ENCODE results near the gene TRIM73. TPM values are rescaled to one million over a fixed set of nuclear protein-coding genes. Genes with fewer than 3 reads are reported as not detected.
"Not testable (repeated sequence)": the region's sequence is repeated elsewhere in the genome, so short reads cannot be mapped to it uniquely, and the experiment has no call there.

The TRIM73 gene
- 0.15 TPM in 1 of 2 replicates, not detected in the other for total RNA-seq (2014; rRNA removed; shearing (Covaris generic))

DNA sequence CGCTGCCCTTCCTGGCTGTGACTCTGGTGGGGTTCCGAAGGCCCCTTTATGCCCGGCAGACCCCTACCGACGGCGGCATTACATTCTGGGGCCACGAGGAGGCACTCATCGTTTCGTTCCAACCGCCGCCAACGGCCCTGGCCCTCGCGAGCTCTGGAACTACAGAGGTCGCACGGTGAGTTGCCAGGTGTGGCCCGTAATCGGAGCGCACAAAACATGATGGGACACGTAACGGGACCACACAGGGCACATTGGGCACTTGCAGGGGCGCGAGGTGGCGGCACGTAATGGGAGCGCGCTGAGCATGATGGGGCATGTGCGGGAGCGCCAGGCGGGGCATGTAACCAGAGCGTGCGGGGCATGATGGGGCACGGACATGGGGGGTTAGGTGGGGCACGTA is at the start of gene TRIM73:
TRIM73 (plus strand) TSS at position 301 of the 400 bp plus-strand sequence. CDS start 3,305 bp downstream, outside the sequence.
- DNase-seq (ENCODE audit: low spot score): not testable (repeated sequence)

DNA sequence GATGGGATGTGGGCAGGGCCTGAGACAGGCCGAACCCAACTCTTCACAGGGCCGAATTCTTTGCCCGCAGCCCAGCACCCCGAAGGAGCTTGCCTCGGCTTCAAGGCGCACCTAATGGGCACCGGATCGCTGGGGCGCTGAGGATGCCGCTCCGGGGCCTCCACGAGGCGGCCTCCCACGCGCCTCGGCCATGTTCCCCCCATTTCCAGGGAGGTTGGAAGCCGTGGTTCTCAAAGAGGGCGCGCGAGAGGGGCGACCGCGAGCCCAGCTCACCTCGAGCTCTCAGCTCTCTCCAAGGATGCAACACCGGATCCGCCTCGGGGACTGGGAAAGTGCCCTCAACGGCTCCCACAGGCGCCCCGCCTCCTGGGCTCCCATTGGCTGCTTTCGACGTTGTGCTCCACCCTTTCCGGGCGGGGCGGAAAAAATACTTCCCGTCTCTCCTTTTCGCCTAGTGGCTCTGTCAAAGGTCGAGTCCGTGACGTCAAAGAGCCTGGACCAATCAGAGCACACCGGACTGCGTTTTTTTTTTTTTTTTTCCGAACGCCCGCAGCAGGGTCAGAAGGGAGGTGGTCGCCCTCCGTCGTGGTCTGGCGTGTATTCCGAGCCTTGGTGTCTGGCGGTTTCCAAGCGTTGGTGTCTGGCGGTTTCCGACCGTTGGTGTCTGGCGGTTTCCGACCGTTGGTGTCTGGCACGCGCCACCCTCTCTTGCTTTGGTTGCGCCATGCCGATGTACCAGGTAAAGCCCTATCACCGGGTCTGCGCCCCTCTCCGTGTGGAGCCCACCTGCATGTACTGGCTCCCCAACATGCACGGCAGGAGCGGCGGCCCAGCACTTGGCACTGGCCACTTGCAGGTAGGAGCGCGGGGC is 36.5 kb upstream of the TRIM73 start:
- DNase-seq (ENCODE audit: low spot score): not testable (repeated sequence)

DNA sequence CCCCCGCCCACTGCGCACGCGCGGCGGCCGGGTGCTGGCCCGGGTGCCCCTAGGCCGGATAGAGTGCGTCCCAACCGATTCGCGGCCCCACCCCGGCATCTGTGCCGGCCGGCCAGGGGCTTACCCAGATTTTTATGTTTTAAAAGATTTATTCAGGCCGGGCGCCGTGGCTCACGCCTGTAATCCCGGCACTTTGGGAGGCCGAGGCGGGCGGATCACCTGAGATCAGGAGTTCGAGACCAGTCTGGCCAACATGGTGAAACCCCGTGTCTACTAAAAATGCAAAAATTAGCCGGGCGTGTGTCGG is 35.9 kb upstream of the TRIM73 start:
- DNase-seq (ENCODE audit: low spot score): not testable (repeated sequence)

DNA sequence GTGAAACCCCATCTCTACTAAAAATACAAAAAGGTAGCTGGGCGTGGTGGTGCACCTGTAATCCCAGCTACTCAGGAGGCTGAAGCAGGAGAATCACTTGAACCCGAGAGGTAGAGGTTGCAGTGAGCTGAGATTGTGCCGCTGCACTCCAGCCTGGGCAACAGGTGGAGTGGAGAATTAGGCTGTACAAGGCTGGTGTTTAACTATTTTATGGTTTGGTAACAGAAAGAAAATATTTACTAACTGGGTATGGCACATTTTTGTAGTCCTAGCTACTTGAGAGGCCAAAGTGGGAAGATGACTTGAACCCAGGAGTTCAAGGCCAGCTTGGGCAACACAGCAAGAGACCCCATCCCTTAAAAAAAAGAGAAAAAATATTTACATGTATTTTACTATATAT is 31.4 kb upstream of the TRIM73 start:
- DNase-seq (ENCODE audit: low spot score): not testable (repeated sequence)

DNA sequence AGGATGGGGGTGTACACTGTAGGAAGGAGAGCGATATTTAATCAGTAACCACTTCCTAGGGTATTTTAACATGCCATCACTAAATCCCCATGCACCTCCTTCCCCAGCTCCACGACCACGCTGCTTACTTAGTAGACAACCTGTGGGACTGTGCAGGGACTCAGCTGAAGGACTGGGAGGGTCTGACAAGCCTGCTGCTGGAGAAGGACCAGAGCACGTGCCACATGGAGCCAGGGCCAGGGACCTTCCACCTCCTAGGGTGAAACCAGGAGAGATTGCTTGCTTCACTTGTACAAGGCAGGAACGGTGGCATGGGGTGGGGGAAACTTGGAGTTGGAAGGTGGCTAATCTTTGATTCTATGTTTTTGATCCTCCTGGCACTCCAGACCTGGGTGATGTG is 28.8 kb upstream of the TRIM73 start:
- not testable (repeated sequence) for DNase-seq (ENCODE audit: low spot score)

DNA sequence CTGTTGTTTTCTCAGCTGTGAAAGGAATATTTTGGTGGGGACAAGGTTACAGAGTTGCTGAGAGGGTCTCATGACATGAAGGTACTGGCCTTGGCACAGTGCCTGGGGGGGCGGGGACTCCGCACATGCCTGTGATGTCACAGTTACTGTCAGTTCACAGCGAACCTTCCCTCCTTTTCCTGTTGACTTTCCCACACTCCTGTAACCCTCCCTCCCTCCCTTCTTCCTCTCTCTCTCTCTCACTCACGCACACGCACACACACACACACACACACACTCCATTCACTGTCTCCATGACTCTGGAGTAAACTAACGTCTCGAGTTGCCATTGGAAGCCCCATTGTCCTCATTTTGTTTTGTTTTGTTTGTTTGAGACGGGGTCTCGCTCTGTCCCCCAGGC is 28.1 kb upstream of the TRIM73 start:
- DNase-seq (ENCODE audit: low spot score): not testable (repeated sequence)

DNA sequence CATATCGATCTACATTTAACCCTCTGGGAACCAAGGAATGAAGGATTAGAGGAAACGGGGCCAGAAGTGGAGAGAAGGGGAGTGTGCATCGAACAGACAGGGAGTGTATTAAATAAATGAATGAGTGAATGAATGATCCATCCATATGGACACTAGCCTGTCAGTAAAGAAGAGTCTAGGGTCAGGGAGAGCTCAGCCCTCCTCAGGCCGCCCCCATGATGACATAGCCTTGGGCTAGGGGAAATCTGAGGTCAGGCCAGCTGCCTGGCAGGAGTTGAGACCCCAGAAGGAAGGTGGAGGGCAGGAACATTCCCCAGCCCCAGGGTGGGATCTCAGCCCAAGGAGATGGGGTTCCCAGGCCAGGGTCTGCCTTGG is 21.3 kb upstream of the TRIM73 start:
- not testable (repeated sequence) for DNase-seq (ENCODE audit: low spot score)

DNA sequence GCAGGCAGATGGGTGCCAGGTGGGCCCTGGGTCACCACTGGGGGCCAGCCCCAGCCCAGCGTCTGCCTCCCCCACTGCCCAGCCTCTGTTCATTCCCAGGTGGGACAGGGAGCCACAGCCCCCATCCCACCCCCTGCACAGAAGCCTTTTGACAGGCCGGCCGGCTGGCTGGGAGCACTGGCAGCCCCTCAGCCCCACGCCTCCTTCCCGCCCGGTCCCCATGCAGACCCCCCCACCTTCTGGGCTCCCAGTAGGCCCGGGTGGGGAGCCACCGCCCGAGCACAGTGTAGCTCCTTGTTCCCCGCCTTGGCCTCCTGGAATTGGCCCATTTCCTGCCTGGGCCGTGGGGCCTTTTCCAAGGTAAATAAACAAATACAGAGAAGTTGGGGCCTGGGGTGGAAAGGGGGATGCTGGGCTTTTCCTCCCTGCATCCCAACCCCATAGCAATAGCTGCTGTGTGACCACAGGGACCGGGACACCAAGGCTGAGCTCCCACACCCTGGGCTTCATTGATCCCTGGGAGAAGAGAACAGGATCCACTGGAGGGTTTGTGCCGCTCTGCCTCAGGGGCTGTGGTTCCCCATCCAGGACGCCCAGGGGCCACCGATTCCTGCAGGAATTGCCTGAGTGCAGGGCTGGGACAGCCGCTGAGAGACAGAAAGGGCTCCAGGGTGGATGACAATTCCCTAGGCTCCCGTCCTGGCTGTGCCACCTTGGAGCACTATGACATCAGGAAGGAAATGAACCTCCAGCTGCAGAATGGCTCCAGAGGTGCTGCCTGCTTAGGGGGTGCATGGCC is 20.7 kb upstream of the TRIM73 start:
- not testable (repeated sequence) for DNase-seq (ENCODE audit: low spot score)

DNA sequence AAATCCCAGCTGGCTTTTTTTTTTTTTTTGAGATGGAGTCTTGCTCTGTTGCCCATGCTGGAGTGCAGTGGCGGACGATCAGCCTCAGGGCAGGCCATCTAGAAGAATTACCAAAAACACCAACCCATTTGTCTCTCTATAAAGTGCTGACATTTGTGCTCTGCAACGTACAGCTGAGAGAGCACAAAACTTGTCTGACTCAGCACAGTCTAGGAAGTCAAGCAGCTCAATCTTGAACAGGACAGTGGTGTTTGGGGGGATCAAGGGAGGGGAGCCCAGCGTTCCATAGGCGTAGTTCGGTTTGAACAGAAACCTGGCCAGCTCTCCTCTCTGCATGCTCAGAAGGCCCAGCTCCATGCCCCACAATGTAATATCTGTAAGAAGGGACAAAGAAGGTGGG is 2.2 kb upstream of the TRIM73 start:
- not testable (repeated sequence) for DNase-seq (ENCODE audit: low spot score)

DNA sequence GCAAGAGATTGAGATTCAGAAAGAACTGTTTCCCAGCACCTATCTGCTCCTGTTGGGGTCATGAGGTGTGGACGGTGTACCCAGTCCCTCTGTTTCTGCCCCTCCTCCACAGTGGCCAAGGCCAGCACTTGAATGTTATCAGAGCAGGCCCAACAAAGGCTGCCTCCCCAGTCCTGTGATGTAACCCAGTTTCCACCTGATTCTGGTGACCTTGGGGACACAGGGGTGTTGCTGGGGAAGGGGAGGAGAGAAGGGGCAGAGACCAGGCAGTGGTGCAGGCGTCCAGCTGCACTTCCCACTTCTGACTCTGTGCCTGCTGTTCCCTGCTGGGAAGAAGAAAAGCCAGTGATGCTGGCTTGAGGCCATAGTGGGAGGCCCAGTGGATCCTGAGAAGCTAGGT is 2.4 kb downstream of the TRIM73 start:
- DNase-seq (ENCODE audit: low spot score): not testable (repeated sequence)

DNA sequence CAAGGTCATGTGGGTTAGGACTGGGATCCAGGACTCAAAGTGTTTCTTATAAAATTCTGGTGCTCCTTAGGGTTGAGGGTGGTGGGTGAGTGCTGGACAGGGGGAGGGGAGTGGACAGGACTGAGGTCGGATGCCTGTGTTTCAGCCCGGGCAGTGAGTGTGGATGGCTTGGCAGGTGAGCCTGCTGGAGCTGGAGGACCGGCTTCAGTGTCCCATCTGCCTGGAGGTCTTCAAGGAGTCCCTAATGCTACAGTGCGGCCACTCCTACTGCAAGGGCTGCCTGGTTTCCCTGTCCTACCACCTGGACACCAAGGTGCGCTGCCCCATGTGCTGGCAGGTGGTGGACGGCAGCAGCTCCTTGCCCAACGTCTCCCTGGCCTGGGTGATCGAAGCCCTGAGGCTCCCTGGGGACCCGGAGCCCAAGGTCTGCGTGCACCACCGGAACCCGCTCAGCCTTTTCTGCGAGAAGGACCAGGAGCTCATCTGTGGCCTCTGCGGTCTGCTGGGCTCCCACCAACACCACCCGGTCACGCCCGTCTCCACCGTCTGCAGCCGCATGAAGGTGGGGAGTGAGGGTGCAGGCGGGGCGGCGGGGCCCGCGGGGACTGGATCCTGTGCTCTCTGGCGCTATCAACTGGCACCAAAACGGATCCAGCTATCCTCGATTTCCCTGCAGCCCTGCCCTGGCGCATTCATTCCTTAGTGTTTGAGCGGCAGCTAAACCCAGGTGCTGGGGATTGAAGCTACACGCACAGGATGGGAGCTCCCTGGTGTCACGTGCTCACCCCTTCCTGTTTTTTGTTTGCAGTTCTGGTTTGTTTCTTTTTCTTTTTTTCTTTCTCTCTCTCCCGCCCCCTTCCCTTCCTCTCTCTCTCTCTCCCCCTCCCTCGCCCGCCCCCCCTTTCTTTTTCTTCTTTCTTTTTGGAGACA is 3.6 kb downstream of the TRIM73 start:
- not testable (repeated sequence) for DNase-seq (ENCODE audit: low spot score)

DNA sequence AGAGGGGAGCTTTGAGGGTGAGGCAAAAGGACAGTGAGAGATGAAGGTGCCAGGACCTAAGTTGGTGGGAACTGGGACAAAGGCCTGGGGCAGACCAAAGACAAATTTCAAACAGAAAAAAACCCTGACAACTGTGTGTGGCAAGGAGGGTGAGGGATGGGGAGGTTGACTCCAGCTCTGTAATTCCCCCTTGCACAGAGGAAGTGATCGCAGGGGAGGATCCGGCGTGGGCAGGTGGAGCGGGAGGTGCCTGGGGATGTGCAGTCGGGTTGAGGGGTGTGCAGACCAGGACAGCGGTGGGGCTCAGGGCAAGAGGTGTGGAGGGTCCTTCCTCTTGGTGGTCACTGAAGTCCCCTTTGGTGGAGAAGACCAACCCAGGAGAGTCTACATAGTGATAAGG is 5.1 kb downstream of the TRIM73 start:
- DNase-seq (ENCODE audit: low spot score): not testable (repeated sequence)

DNA sequence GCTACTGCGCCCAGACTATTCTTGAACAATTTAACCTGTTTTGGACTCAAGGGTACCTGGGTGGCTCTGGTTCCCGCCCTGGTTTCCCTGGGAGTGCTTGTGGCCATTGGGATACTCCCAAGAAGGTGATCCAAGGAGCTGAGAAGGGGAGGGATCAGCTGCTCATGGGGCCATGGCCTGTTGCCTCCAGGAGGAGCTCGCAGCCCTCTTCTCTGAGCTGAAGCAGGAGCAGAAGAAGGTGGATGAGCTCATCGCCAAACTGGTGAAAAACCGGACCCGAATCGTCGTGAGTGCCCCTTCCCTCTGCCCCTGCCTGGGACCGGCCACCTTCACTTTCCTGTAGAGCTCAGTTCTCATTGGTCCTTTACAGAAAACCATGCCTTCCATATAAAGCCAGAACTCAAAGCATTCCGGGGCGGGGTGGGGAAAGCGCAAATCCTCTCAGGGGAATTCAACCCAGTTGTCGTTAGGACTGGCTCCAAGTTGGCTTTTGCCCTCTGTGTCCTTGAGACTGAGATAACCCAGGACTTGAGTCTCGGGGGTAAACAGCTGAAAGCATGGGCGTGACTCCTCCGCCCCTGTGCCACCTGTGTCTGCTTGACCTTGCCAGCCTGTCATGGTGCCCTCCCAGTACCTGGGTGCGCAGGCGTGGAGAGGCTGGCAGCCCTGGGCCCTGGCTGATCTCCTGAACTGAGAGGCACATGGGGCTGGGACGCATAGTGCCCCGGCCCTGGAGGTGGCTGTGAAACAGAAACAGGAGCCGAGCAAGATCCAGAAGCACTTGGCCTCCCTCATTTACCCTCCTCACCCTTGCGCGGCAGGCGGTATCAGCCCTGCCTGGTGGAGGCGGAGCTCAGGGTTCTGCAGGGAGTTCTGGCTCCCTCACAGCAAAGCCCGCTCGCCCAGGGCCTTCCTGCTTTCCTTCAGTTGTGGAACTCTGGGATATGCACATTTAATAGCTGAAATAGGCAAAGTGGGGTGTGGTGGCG is 8.3 kb downstream of the TRIM73 start:
- not testable (repeated sequence) for DNase-seq (ENCODE audit: low spot score)

DNA sequence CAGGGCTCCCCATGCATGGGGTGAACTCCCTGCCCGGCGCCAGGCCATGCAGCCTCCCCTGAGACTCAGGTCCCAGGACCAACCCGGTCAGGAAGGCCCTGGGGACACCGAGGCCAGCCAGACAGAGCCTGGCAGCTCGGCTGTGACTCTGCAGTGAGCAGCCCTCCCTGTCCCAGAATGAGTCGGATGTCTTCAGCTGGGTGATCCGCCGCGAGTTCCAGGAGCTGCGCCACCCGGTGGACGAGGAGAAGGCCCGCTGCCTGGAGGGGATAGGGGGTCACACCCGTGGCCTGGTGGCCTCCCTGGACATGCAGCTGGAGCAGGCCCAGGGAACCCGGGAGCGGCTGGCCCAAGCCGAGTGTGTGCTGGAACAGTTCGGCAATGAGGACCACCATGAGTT is 9.2 kb downstream of the TRIM73 start:
- not testable (repeated sequence) for DNase-seq (ENCODE audit: low spot score)

DNA sequence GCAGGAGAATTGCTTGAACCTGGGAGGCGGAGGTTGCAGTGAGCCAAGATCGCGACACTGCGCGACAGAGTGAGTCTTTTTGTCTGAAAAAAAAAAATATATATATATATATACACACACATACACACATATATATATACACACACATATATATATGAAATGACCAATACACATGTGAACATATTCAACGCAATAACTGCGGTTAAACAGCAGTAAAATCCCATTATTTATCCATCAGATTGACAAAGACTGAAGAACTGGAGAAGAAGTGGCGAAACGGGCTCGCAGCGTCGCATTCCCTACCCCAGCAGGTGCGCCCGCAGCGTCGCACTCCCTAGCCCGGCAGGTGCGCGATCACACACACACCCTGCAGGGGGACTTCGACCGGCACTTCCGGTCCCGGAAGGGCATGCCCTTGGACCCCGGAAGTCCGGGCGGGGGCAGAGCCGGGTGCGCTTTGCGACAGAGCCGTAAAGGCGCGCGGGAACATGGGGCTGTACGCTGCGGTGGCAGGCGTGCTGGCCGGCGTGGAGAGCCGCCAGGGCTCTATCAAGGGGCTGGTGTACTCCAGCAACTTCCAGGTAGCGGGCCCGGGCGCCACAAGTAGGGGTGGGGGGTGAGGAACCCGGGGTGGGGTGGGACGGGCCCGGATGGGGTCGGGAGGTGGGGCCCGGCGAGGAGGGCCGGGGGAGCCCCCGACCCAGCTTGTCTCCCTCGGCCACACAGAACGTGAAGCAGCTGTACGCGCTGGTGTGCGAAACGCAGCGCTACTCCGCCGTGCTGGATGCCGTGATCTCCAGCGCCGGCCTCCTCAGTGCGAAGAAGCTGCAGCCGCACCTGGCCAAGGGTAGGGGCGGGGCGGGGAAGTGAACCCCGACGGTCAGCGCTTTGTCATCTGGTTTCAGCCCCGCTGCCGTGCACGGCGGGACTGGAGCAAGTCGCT is 14.7 kb downstream of the TRIM73 start:
- not testable (repeated sequence) for DNase-seq (ENCODE audit: low spot score)

DNA sequence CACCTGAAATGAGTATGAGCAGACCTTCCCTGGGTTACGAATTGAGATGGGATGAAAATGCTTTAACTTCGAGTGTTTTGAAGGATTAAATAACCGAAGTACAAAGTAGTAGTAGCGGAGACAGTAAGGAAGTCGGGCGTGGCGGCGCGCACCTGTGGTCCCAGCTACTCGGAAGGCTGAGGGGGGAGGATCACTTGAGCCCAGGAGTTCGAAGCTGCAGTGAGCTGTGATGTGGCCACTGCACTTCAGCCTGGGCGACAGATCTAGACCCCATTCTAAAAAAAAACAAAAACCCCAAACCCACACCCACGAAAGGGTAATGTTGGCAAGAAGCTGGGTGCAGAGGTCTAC is 15.4 kb downstream of the TRIM73 start:
- DNase-seq (ENCODE audit: low spot score): not testable (repeated sequence)

DNA sequence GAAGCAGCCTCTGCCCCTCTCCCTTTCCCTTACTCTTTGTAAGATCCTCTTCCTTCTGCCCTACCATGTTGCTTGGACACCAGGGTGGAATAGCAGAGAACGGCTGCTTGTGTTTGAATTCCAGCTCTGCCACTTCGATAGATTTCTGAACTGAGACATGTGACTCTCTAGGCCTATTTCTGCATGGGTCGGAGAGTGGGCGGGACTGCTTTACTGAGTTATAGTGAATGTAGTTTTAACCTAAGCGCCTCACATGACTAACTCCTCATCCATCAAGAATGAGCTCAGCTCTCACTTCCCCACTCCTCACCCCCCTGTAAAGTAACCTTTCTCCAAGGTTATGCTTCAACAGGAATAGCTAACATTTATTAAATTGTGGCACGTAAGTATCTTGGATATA is 18.8 kb downstream of the TRIM73 start:
- not testable (repeated sequence) for DNase-seq (ENCODE audit: low spot score)

DNA sequence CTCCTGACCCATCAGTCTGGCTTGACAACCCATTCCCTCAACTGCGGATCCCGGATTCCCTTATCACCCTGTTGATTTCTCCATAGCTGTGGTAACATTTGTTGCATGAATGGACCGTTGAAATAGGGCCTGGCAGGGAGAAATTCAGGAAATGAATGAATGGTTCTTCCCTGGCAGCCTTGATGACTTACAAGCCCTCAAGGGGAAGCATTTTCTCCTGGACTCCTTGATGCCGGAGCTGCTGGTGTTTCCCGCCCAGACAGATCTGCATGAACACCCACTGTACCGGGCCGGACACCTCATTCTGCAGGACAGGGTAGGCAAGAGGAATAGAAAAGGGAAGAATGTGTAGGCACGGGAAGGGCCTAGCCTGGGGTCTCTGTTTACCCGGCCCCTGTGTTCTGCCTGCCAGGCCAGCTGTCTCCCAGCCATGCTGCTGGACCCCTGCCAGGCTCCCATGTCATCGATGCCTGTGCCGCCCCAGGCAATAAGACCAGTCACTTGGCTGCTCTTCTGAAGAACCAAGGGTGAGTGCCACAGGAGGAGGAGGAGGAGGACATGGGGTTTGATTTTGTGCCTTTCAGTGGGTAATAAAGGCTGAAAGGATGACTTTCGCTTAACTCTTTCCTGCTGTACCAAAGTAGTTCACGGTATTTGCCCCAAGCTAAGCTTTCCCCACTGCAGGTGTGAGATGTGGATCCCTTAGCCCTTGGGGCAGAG is 19.4 kb downstream of the TRIM73 start:
- DNase-seq (ENCODE audit: low spot score): not testable (repeated sequence)

DNA sequence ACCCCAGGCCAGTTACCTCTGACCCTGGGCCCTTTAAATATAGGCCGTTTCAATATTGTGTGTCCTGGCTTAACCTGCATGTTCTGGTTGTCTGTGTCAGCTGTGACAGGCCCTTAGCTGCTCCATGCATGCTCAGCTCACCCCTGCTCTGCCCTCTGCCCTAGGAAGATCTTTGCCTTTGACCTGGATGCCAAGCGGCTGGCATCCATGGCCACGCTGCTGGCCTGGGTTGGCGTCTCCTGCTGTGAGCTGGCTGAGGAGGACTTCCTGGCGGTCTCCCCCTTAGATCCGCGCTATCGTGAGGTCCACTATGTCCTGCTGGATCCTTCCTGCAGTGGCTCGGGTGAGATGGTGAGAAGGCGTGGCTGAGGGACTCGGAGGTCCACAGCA is 20.0 kb downstream of the TRIM73 start:
- not testable (repeated sequence) for DNase-seq (ENCODE audit: low spot score)
